Stimulated activated naive CD8-positive, alpha-beta T cell treated with anti-CD3 and anti-CD28 coated beads, Interleukin-15, amount 100 ng/mL, for 72 hours (primary cell): ENCODE results near the gene LRP6.

Experiments used
- ATAC-seq: fragments of 150-1000 bp; cut with Tn5 transposase; 2 replicates; pipeline ENCODE4 v1.10.0; 2021; ENCODE audit warnings: mild to moderate bottlenecking, moderate library complexity
- DNase-seq, 2 donors: peaks; one replicate each; pipeline ENCODE4 v3.0.0; 2021 to 2022
- H3K27ac Mint-ChIP-seq, 2 donors: one replicate each; pipeline ENCODE4 v1.8.0; 2022; ENCODE audit warnings: mild to moderate bottlenecking in 2 of 2, mixed read lengths in 2 of 2, moderate library complexity in 2 of 2
- H3K27me3 Mint-ChIP-seq: one replicate; pipeline ENCODE4 v1.8.0; 2022; ENCODE audit warnings: mixed read lengths
- H3K4me1 Mint-ChIP-seq: one replicate; pipeline ENCODE4 v1.8.0; 2022; ENCODE audit warnings: mild to moderate bottlenecking, mixed read lengths
- H3K4me3 Mint-ChIP-seq, 2 donors: one replicate each; pipeline ENCODE4 v1.8.0; 2022; ENCODE audit warnings: mild to moderate bottlenecking in 2 of 2, mixed read lengths in 2 of 2, moderate library complexity in 1 of 2
- H3K9me3 Mint-ChIP-seq, 2 donors: one replicate each; pipeline ENCODE4 v1.8.0; 2022; ENCODE audit warnings: mixed read lengths in 2 of 2

Gene LRP6

DNA sequence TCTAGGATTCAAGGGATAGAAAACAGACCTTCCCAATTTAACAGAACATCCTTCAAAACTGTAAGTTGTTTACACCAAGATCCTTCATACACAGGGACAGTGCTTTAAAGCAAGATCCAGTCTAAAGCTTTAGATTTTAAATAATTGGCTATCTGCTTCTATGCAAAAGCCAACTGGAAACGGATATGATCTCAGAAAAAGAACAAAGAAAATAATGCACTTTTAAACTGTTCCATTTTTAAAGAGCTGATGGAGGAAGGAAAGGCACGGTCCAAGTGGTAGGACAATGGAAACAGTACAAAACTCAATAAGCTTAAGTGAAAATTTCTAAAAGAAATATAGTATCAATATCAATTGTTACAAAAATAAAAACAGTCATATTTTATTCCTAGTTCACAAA is 27.7 kb downstream of the LRP6 start:
- ATAC-seq, result no peak
- Mint-ChIP-seq H3K9me3 (no peaks in the 10 kb centered on the region), H3K4me3 (no peak overlapping the region), H3K27me3 (no peaks in the 10 kb centered on the region), H3K4me1 (peaks cover 8% of the 10 kb centered on the region), H3K27ac (no peak overlapping the region)
- DNase-seq, result no peak

DNA sequence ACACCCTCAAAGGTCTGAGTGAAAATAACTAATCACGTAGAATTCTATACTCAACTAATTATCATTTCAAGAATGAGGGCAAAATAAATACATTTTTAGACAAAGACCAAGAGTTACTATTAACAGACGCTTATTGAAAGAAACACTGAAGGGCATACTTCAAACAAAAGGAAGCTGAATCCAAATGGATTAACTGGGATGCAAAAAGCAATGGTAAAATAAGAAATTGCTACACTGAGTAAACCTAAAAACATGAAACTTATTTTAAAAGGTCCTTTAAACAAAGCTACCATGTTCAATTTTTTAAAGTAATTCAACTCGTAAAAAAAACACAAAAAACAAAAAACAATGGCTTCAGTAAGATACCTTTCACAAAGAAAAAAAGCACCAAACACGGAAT is 28.2 kb downstream of the LRP6 start:
- Mint-ChIP-seq H3K9me3 (no peaks in the 10 kb centered on the region), H3K4me1 (peaks cover 8% of the 10 kb centered on the region), H3K27ac (no peak overlapping the region), H3K27me3 (no peaks in the 10 kb centered on the region), H3K4me3 (no peak overlapping the region)
- ATAC-seq (no peak), DNase-seq (no peak)

DNA sequence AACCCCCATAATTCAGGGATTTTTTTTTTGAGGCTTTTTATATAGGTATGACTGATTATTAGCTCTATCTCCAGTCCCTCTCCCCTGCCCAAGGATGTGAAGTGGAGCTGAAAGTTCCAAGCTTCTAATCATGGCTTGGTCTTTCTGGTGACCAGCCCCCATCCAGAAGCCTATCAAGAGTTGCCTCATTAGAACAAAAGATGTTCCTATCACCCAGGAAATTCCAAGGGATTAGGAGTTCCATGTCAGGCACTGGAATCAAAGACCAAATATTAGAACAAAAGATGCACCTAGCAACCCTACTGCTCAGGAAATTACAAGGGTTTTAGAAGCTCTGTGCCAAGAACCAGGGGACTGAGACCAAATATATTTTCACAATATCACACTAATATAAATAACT is 29.9 kb downstream of the LRP6 start:
- H3K9me3 Mint-ChIP-seq, result no peaks in the 10 kb centered on the region
- H3K27ac Mint-ChIP-seq, result no peak overlapping the region
- H3K4me3 Mint-ChIP-seq, result no peak overlapping the region
- DNase-seq, result no peak
- peaks cover 5% of the 10 kb centered on the region for H3K4me1 Mint-ChIP-seq
- ATAC-seq, result no peak
- H3K27me3 Mint-ChIP-seq, result no peaks in the 10 kb centered on the region

DNA sequence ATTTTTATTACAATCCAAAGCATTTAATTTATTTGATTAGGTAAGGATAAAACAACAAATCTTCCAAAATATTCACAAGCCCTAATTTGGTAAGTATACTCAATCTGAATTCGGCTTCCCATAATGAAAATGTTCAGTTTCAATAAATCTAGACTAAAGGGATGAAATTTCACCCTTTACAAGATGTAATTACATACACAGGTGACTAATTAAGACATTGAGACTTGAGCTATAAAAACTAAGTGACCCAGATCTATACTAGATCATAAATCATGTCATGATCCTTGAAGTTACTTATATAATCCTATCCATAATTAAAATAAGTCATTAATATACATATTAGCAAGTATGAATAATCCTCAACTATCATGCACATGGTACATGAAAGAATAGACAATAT is 36.6 kb downstream of the LRP6 start:
- ATAC-seq (no peak), DNase-seq (no peak)
- Mint-ChIP-seq H3K27ac (no peak overlapping the region), H3K9me3 (peaks cover 8 to 13% of the 10 kb centered on the region in 2 donors), H3K27me3 (no peaks in the 10 kb centered on the region), H3K4me3 (no peak overlapping the region), H3K4me1 (no peaks in the 10 kb centered on the region)

DNA sequence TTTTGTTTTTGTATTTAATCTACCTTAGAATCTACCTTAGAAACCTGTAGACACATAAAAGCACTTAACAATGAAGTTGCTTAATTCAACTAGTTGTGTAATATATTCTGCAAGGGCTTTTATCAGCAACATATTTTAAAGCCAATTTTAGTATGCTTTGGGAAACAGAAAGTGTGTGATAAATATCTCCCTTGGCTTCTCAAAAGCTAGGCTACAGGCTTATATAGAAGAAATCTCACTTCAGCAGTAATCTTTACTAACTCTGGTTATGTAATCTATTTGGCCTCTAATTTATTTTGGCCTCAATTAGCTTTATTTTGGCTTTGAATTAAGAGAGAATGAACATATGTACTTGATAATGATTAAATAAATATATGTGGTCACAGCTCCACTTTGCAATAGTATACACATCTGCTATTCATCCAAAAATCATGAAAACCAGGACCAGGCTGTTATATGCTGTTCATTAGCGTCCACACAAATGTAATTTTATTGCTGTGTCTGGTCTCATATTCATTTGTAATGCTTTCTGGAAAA is 37.2 kb downstream of the LRP6 start:
- no peak for ATAC-seq
- Mint-ChIP-seq H3K9me3 (peaks cover 8 to 16% of the 10 kb centered on the region in 2 donors), H3K4me3 (no peak overlapping the region), H3K27ac (no peak overlapping the region), H3K4me1 (no peaks in the 10 kb centered on the region), H3K27me3 (no peaks in the 10 kb centered on the region)
- no peak for DNase-seq

- ATAC-seq (no peak), DNase-seq (no peak)
- Mint-ChIP-seq H3K9me3 (peaks cover 8 to 16% of the 10 kb centered on the region in 2 donors), H3K27ac (no peak overlapping the region), H3K27me3 (no peaks in the 10 kb centered on the region), H3K4me3 (no peak overlapping the region), H3K4me1 (no peaks in the 10 kb centered on the region)
These were observed 38.4 kb downstream of the LRP6 start for GRCh38 chr12:12228402-12228801.

DNA sequence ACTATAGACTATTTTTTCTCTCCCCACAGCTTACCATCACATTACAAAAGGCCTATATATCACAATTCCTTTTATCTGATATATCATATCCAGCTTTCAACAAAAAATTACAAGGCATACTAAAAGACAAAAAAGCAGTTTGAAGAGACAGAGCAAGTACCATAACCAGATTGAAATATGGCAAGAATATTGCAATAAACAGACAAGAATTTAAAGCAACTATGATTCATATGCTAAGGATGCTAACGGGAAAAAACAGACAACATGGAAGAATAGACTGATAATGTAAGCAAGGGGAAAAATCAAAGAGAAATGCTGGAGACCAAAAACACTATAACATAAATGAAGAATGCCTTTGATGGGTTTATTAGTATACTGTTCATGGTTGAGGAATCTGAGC is 40.7 kb downstream of the LRP6 start:
- no peaks in the 10 kb centered on the region for H3K4me1 Mint-ChIP-seq
- no peak for DNase-seq
- H3K4me3 Mint-ChIP-seq, result no peak overlapping the region
- ATAC-seq, result no peak
- H3K9me3 Mint-ChIP-seq, result peaks cover 8 to 16% of the 10 kb centered on the region in 2 donors
- H3K27me3 Mint-ChIP-seq, result peaks cover 1% of the 10 kb centered on the region
- H3K27ac Mint-ChIP-seq, result no peak overlapping the region

DNA sequence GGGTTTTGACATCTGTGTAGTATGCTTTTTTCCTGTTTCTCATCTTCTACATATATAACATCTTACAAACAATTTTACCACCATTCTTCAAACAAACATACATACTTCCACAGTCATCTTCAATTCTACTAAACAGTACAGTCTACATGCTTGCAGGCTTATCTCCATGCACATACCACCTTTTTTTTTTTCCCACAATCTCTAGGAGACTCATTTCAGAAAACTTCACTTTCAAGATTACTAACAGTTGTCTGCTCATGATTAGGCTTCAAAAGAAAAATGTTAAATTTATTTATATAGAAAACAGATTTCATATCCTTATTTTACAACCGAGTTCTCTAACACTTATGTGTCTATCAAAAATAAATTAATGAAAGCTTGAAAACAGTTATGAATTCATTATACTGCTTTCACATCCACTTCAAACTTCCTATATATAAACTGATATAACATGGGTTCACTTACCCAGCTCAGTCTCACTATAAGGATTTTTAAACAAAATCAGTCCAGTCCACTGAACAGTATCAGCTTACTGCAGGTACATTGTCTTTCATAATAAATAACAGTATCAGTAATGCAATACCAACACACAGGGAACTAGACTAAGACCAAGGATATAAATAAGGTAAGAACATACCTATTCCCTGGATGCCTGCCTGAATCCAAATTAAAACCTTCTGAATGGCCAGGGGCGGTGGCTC is 42.5 kb downstream of the LRP6 start:
- H3K4me1 Mint-ChIP-seq, result no peaks in the 10 kb centered on the region
- peaks cover 8 to 16% of the 10 kb centered on the region in 2 donors for H3K9me3 Mint-ChIP-seq
- no peak overlapping the region for H3K4me3 Mint-ChIP-seq
- no peak overlapping the region for H3K27ac Mint-ChIP-seq
- DNase-seq (no peak), ATAC-seq (peak; percentile 59)
- H3K27me3 Mint-ChIP-seq, result peaks cover 14% of the 10 kb centered on the region

GRCh38 chr12:12221560-12221959 is 45.3 kb downstream of the LRP6 start:
- Mint-ChIP-seq H3K4me3 (no peak overlapping the region), H3K27ac (no peak overlapping the region), H3K27me3 (peaks cover 14% of the 10 kb centered on the region), H3K4me1 (peaks cover 12% of the 10 kb centered on the region), H3K9me3 (peaks cover 8 to 18% of the 10 kb centered on the region in 2 donors)
- DNase-seq (no peak), ATAC-seq (no peak)

DNA sequence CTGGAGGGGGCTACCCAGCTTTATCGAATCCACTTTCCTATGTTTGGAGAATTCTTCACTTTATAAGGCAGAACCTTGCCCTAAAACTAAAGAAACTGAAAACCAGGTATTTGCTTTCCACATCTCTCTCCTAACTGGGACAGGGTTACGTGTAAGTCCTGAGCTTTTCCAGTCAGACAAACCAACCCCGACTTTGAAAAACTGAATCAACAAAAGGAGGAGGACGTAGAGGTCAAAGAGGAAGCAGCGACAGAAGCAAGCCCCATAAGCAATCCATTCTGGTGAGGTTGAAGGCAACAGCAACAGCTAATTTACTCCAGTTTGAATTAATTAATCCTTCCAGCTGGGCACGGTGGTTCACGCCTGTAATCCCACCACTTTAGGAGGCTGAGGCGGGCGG is 47.2 kb downstream of the LRP6 start:
- ATAC-seq, result no peak
- Mint-ChIP-seq H3K9me3 (peaks cover 0 to 5% of the 10 kb centered on the region in 2 donors), H3K27me3 (peaks cover 14% of the 10 kb centered on the region)

DNA sequence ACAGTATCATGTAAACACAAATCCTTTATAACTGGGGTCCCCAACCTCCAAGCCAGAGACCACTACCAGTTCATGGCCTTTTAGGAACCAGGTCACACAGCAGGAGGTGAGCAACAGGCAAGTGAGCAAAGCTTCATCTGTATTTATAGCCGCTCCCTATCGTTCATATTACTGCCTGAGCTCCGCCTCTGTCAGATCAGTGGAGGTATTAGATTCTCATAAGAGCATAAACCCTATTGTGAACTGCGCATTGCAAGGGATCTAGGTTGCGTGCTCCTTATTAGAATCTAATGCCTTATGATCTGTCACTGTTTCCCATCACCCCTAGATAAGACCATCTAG is 49.9 kb downstream of the LRP6 start:
- ATAC-seq (no peak), DNase-seq (no peak)
- Mint-ChIP-seq H3K9me3 (peaks cover 0 to 5% of the 10 kb centered on the region in 2 donors), H3K4me1 (peaks cover 17% of the 10 kb centered on the region), H3K27me3 (peaks cover 22% of the 10 kb centered on the region), H3K27ac (no peak overlapping the region), H3K4me3 (no peak overlapping the region)

More for the DNA sequence above, 47.2 kb downstream of the LRP6 start:
- Mint-ChIP-seq H3K27ac (no peak overlapping the region), H3K4me3 (no peak overlapping the region), H3K4me1 (peaks cover 16% of the 10 kb centered on the region)
- no peak for DNase-seq

- peaks cover 22% of the 10 kb centered on the region for H3K27me3 Mint-ChIP-seq
- no peak for ATAC-seq
- H3K9me3 Mint-ChIP-seq, result peaks cover 0 to 5% of the 10 kb centered on the region in 2 donors
- H3K27ac Mint-ChIP-seq, result no peak overlapping the region
- no peak for DNase-seq
- peaks cover 17% of the 10 kb centered on the region for H3K4me1 Mint-ChIP-seq
- H3K4me3 Mint-ChIP-seq, result no peak overlapping the region
These were observed 50.4 kb downstream of the LRP6 start for GRCh38 chr12:12216349-12217017.

GRCh38 chr12:12214635-12215131 is 52.2 kb downstream of the LRP6 start:
- DNase-seq, result no peak
- peaks cover 7% of the 10 kb centered on the region for H3K27me3 Mint-ChIP-seq
- no peak overlapping the region for H3K4me3 Mint-ChIP-seq
- ATAC-seq, result no peak
- peaks cover 33% of the 10 kb centered on the region for H3K4me1 Mint-ChIP-seq
- H3K9me3 Mint-ChIP-seq, result peaks cover 0 to 5% of the 10 kb centered on the region in 2 donors
- no peak overlapping the region for H3K27ac Mint-ChIP-seq

DNA sequence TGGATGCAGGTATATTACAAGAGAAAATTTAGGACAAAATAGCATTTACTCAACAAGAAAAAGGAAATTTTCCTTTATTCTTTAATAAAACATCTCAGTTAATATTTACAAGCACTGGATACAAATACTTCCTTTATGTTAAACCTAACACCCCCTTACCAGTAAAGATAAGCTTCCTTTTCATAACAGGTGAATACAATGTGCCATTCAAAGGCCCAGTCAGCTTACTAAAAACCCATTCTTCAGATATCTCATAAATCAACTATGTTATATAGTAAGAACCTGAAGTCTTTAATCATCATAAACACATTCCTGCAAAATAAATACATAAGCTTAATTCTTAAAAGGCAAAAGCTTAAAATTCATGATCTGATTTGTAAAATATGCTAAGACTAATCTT is 52.6 kb downstream of the LRP6 start:
- peaks cover 0 to 5% of the 10 kb centered on the region in 2 donors for H3K9me3 Mint-ChIP-seq
- no peak overlapping the region for H3K4me3 Mint-ChIP-seq
- H3K27ac Mint-ChIP-seq, result no peak overlapping the region
- no peak for DNase-seq
- peaks cover 33% of the 10 kb centered on the region for H3K4me1 Mint-ChIP-seq
- ATAC-seq, result no peak
- H3K27me3 Mint-ChIP-seq, result peaks cover 7% of the 10 kb centered on the region

- Mint-ChIP-seq H3K27me3 (peaks cover 20% of the 10 kb centered on the region), H3K27ac (no peak overlapping the region)
These were observed 54.1 kb downstream of the LRP6 start for GRCh38 chr12:12212769-12213168.

GRCh38 chr12:12210983-12211382 is 55.9 kb downstream of the LRP6 start:
- Mint-ChIP-seq H3K27me3 (peaks cover 24% of the 10 kb centered on the region), H3K4me1 (peaks cover 21% of the 10 kb centered on the region), H3K4me3 (peak overlapping the region; percentile 23 to 30), H3K27ac (no peak overlapping the region), H3K9me3 (no peaks in the 10 kb centered on the region)
- ATAC-seq (peak; percentile 99), DNase-seq (peak; percentile 51 to 85)

More at GRCh38 chr12:12212769-12213168, 54.1 kb downstream of the LRP6 start:
- Mint-ChIP-seq H3K4me3 (no peak overlapping the region), H3K4me1 (peaks cover 24% of the 10 kb centered on the region), H3K9me3 (peaks cover 0 to 2% of the 10 kb centered on the region in 2 donors)
- DNase-seq (no peak), ATAC-seq (no peak)
